IMR-90 (cell line): ENCODE results near the gene TSSC4. TPM values are rescaled to one million over a fixed set of nuclear protein-coding genes. Genes with fewer than 3 reads are reported as not detected.

Experiments used
- ATAC-seq: fragments of 200-7000 bp; cut with Tn5 transposase; 2 replicates; pipeline ENCODE4 v1.9.1; 2020; ENCODE audit warnings: low read depth, mild to moderate bottlenecking, moderate library complexity
- BruUV-seq: library from RNA; stranded (reverse); fragments of 400-500 nt; replicated peaks from 2 replicates; lab custom pipeline; 2021; lab: Mats Ljungman, UMichigan
- CTCF ChIA-PET: fragments of 300-600 bp; formaldehyde crosslinking; extraction: SDS; loops from one replicate; lab custom pipeline; 2021; ENCODE audit warnings: antibody characterized with exemption; lab: Yijun Ruan, JAX
- POLR2A ChIA-PET: fragments of 300-600 bp; sonication (Branson Sonifier 250); formaldehyde crosslinking; loops from one replicate; lab custom pipeline; 2022; ENCODE audit warnings: antibody characterized with exemption; ENCODE audit not compliant: unreplicated experiment; lab: Charles Lee
- DNase-seq: peaks from one replicate; pipeline ENCODE4 v3.0.0; 2013
- H2AFZ ChIP-seq: replicated peaks from 2 replicates; pipeline ENCODE3; 2013; ENCODE audit warnings: low read length, mild to moderate bottlenecking; ENCODE audit not compliant: poor library complexity
- H2AK5ac ChIP-seq: 2 replicates; pipeline ENCODE4 v1.6.1; 2013; ENCODE audit warnings: low read depth, low read length, inconsistent platforms
- H2AK9ac ChIP-seq: replicated peaks from 2 replicates; pipeline ENCODE3; 2013; ENCODE audit warnings: mild to moderate bottlenecking, low read depth, low read length, moderate library complexity; ENCODE audit not compliant: poor library complexity
- H2BK120ac ChIP-seq: 2 replicates; pipeline ENCODE4 v1.6.1; 2013; ENCODE audit warnings: low read depth, low read length, inconsistent platforms
- H2BK15ac ChIP-seq: 3 replicates; pipeline ENCODE4 v1.6.1; 2013; ENCODE audit warnings: low read depth, low read length, inconsistent platforms
- H2BK20ac ChIP-seq: 2 replicates; pipeline ENCODE4 v1.6.1; 2013; ENCODE audit warnings: low read depth, mild to moderate bottlenecking, inconsistent platforms, low read length, moderate library complexity
- H2BK5ac ChIP-seq: 2 replicates; pipeline ENCODE4 v1.6.1; 2013; ENCODE audit warnings: mild to moderate bottlenecking, low read depth, low read length, inconsistent platforms; ENCODE audit not compliant: poor library complexity, severe bottlenecking
- H3K14ac ChIP-seq: replicated peaks from 2 replicates; pipeline ENCODE4 v1.6.1; 2013; ENCODE audit warnings: low read depth, low read length, inconsistent platforms
- H3K18ac ChIP-seq: 2 replicates; pipeline ENCODE4 v1.6.1; 2013; ENCODE audit warnings: low read depth, low read length, control low read depth
- H3K23ac ChIP-seq: 2 replicates; pipeline ENCODE4 v1.6.1; 2013; ENCODE audit warnings: low read depth, low read length, inconsistent platforms
- H3K27ac ChIP-seq: 2 replicates; pipeline ENCODE4 v1.5.1; 2013; ENCODE audit warnings: mild to moderate bottlenecking, control low read depth, low read length; ENCODE audit not compliant: insufficient read depth
- H3K27me3 ChIP-seq: 2 replicates; pipeline ENCODE4 v1.6.1; 2013; ENCODE audit warnings: low read length; ENCODE audit not compliant: control insufficient read depth, insufficient read depth
- H3K36me3 ChIP-seq: 2 replicates; pipeline ENCODE4 v1.6.1; 2013; ENCODE audit warnings: low read length, mixed read lengths; ENCODE audit not compliant: control insufficient read depth, insufficient read depth
- H3K4ac ChIP-seq: 2 replicates; pipeline ENCODE4 v1.6.1; 2013; ENCODE audit warnings: low read depth, low read length, inconsistent platforms
- H3K4me1 ChIP-seq: 2 replicates; pipeline ENCODE4 v1.6.1; 2013; ENCODE audit warnings: low read length, mixed read lengths; ENCODE audit not compliant: control insufficient read depth, insufficient read depth
- H3K4me2 ChIP-seq: 2 replicates; pipeline ENCODE4 v1.6.1; 2013; ENCODE audit warnings: low read depth, mild to moderate bottlenecking, control low read depth, low read length, moderate library complexity
- H3K4me3 ChIP-seq: 2 replicates; pipeline ENCODE4 v1.5.1; 2013; ENCODE audit warnings: low read depth, mild to moderate bottlenecking, control low read depth, low read length, moderate library complexity; ENCODE audit not compliant: insufficient read depth
- H3K56ac ChIP-seq: 2 replicates; pipeline ENCODE4 v1.6.1; 2013; ENCODE audit warnings: low read length, inconsistent platforms; ENCODE audit not compliant: insufficient read depth; ENCODE audit errors: extremely low read depth
- H3K79me1 ChIP-seq, 2 experiments: 2 replicates each; pipeline ENCODE4 v1.6.1; 2013; ENCODE audit warnings: low read length in 2 of 2, inconsistent platforms in 1 of 2, low read depth in 1 of 2
- H3K9ac ChIP-seq: 2 replicates; pipeline ENCODE4 v1.6.1; 2013; ENCODE audit warnings: low read depth, low read length, control low read depth
- H3K9me1 ChIP-seq: 2 replicates; pipeline ENCODE4 v1.6.1; 2013; ENCODE audit warnings: low read length, inconsistent platforms; ENCODE audit not compliant: insufficient read depth
- H3K9me3 ChIP-seq: 2 replicates; pipeline ENCODE4 v1.6.1; 2013; ENCODE audit warnings: low read length; ENCODE audit not compliant: control insufficient read depth, insufficient read depth
- H4K20me1 ChIP-seq: 2 replicates; pipeline ENCODE4 v1.6.1; 2013; ENCODE audit warnings: low read length, inconsistent platforms; ENCODE audit not compliant: insufficient read depth
- H4K5ac ChIP-seq: 2 replicates; pipeline ENCODE4 v1.6.1; 2013; ENCODE audit warnings: mild to moderate bottlenecking, low read depth, low read length, control low read depth
- H4K8ac ChIP-seq, 2 experiments: 2 replicates each; pipeline ENCODE4 v1.6.1; 2013; ENCODE audit warnings: low read depth in 2 of 2, low read length in 2 of 2, control low read depth in 1 of 2, inconsistent platforms in 1 of 2
- H4K91ac ChIP-seq: 2 replicates; pipeline ENCODE4 v1.6.1; 2013; ENCODE audit warnings: low read depth, low read length, inconsistent platforms; ENCODE audit not compliant: insufficient read depth
- BHLHE40 ChIP-seq: fragments of 150-350 bp; IDR thresholded peaks from 2 replicates; pipeline ENCODE4 v1.6.1; 2016; ENCODE audit warnings: mild to moderate bottlenecking, low read depth, low read length
- CEBPB ChIP-seq: IDR thresholded peaks from 2 replicates; pipeline ENCODE4 v1.6.1; 2012; ENCODE audit warnings: low read depth, low read length, improper control_type of control experiment
- CHD1 ChIP-seq: IDR thresholded peaks from 2 replicates; pipeline ENCODE4 v1.6.1; 2012; ENCODE audit warnings: low read depth, low read length, improper control_type of control experiment
- MAFK ChIP-seq: IDR thresholded peaks from 2 replicates; pipeline ENCODE4 v1.6.1; 2012; ENCODE audit warnings: low read depth, low read length, improper control_type of control experiment
- MAZ ChIP-seq: IDR thresholded peaks from 2 replicates; pipeline ENCODE4 v1.6.1; 2012; ENCODE audit warnings: low read depth, mild to moderate bottlenecking, low read length, improper control_type of control experiment, moderate library complexity, borderline replicate concordance
- MXI1 ChIP-seq: IDR thresholded peaks from 2 replicates; pipeline ENCODE4 v1.6.1; 2012; ENCODE audit warnings: low read depth, mild to moderate bottlenecking, low read length, moderate library complexity, borderline replicate concordance
- NFE2L2 ChIP-seq: fragments of 150-350 bp; IDR thresholded peaks from 2 replicates; pipeline ENCODE4 v1.6.1; 2016; ENCODE audit warnings: low read depth, mild to moderate bottlenecking, low read length
- RAD21 ChIP-seq: IDR thresholded peaks from 2 replicates; pipeline ENCODE4 v1.6.1; 2012; ENCODE audit warnings: low read length, improper control_type of control experiment
- RFX5 ChIP-seq: IDR thresholded peaks from 2 replicates; pipeline ENCODE4 v1.8.0; 2012; ENCODE audit warnings: low read depth, mild to moderate bottlenecking, low read length, moderate library complexity
- SMC3 ChIP-seq: fragments of 150-350 bp; IDR thresholded peaks from 2 replicates; pipeline ENCODE4 v1.6.1; 2016; ENCODE audit warnings: low read depth, mild to moderate bottlenecking, antibody characterized with exemption, low read length, moderate library complexity
- WGBS, 2 experiments: methylation state at CpG; one replicate each; pipeline versions ENCODE4 v1.1.5 to v1.1.7; 2013; ENCODE audit warnings: missing lambda C conversion rate in 2 of 2; ENCODE audit not compliant: insufficient read length in 1 of 2; ENCODE audit errors: extremely low coverage in 2 of 2; 5-methylcytosine and 5-hydroxymethylcytosine counted together
- dilution Hi-C: fragments of 300-500 bp; cut with HindIII; formaldehyde crosslinking; loops from one replicate; pipeline ENCODE4 v1.14.3; 2018; ENCODE audit warnings: low sequenced_read_pairs; ENCODE audit not compliant: unreplicated experiment
- in situ Hi-C: fragments of 300-500 bp; cut with MboI; formaldehyde crosslinking; loops from 3 replicates; pipeline ENCODE4 v1.14.3; 2019; ENCODE audit warnings: low sequenced_read_pairs, inconsistent platforms, mixed read lengths
- intact Hi-C: fragments of 100-400 bp; cut with micrococcal nuclease; formaldehyde crosslinking; loops from 2 replicates; pipeline ENCODE4 v1.10.0; 2022
- polyA plus RNA-seq, 3 experiments: library from polyadenylated mRNA; depleted of rRNA; stranded (reverse); fragments of >200 nt; gene quantifications; 2 replicates each; pipeline ENCODE4 v1.2.3, GENCODE V29; 2012; ENCODE audit warnings: low replicate concordance in 1 of 3
- total RNA-seq: library from RNA; depleted of rRNA; stranded (reverse); fragments of >200 nt; gene quantifications from 2 replicates; pipeline ENCODE4 v1.2.3, GENCODE V29; 2012
- TF ChIP-seq, protein P1 (sequence below): conservative IDR thresholded peaks from 2 replicates; pipeline ENCODE4 v1.5.1; 2012; ENCODE audit warnings: mild to moderate bottlenecking, low read depth, low read length, improper control_type of control experiment
- TF ChIP-seq, protein P2 (sequence below): fragments of 150-350 bp; IDR thresholded peaks from 2 replicates; pipeline ENCODE4 v1.6.1; 2017; ENCODE audit warnings: mild to moderate bottlenecking, antibody characterized with exemption, low read length, low read depth
- TF ChIP-seq, protein P3 (sequence below): fragments of 150-350 bp; IDR thresholded peaks from 2 replicates; pipeline ENCODE4 v1.6.1; 2016; ENCODE audit warnings: low read depth, mild to moderate bottlenecking, low read length, moderate library complexity, borderline replicate concordance

Gene TSSC4
- total and polyA plus RNA-seq, 2 of the 4 experiments (the other 2 are of a cell fraction) = 34.9 to 40.0 TPM

DNA sequence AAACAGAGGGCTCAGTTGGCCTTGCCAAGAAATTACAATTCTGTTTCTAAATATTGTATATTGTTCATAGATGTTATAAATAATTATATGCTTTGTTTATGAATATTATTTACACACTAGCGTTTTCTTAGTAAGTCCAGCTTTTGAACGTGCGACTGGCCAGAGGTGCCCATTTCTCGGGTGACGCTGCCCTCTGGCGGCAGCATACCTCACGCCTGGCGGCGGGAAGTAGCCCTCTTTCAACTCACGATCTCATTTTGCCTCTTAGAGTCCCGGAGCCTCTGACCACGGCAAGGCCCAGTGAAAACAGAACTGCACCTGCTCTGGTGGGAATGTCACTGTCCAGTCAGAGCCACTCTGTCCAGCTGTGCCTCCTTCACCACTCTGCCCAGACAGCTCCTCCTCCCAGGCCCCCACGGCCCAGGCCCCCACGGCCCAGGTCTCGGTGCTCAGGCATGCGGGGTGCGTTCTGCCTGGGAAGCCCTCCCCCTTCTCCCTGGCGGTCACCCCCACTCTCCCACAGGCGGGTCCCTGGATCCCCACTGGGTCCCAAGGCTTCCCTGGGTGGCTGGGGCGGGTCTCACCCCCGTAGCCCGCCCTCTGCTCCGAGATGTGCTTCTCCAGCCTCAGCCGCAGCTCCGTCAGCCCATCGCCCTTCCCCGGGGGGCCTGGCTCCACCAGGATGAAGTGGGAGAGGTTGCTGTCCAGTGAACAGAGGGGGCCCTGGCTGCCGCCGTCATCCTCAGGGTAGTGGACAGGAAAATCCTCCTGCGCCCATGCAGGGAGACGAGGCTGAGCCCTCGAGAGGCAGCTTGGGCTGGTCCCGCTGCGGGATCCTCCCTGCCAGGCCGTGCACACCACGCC lies 19.3 kb downstream of the TSSC4 start:
- Histone ChIP-seq H3K27me3 (peaks cover 5% of the 10 kb centered on the region; the same call in 1 of the 2 replicates), H3K4me3 (no peak overlapping the region), H4K5ac (no peak overlapping the region; the same call in 1 of the 2 replicates), H2AFZ (peak overlapping the region; percentile 91), H3K4me2 (no peak overlapping the region), H3K9me3 (no peaks in the 10 kb centered on the region), H2BK120ac (no peak overlapping the region), H2BK5ac (no peak overlapping the region), H4K91ac (no peak overlapping the region), H2BK15ac (no peak overlapping the region), H4K20me1 (no peaks in the 10 kb centered on the region), H3K79me1 (no peaks in the 10 kb centered on the region), H3K23ac (no peak overlapping the region), H3K9me1 (no peaks in the 10 kb centered on the region), H4K8ac (peak overlapping the region in 1 of 2 experiments; percentile 75; a peak in 1 of 4 replicates), H2BK20ac (no peak overlapping the region), H2AK5ac (no peak overlapping the region), H3K14ac (no peak overlapping the region), H3K4ac (no peak overlapping the region), H3K36me3 (no peaks in the 10 kb centered on the region), H3K56ac (no peak overlapping the region), H3K4me1 (no peaks in the 10 kb centered on the region), H3K18ac (no peak overlapping the region), H3K27ac (no peak overlapping the region), H3K9ac (0 out of 2 replicates have a peak overlapping the region, but pooled peaks have one; percentile 48), H2AK9ac (peak overlapping the region; percentile 63)
- peak; percentile 51 for ATAC-seq
- CTCF ChIA-PET = interaction anchor here (0.6 to 3.3 kb wide), 8 partner anchors 9 to 234 kb away, joined by 3 to 73 read pairs (median 4); partner anchors contain the start of genes C11orf21, TSPAN32 and TSSC4
- DNase-seq = peak; percentile 72
- in situ Hi-C loops (loop anchor here (5.0 to 10.0 kb wide), 3 partner anchors 108 to 475 kb away; no protein-coding TSS in a partner anchor), intact Hi-C loops (loop anchor here (1.0 kb wide), 4 partner anchors 20 to 254 kb away; partner anchors contain the start of gene TSSC4), dilution Hi-C loops (no loop called here)
- no TSS peak for BruUV-seq
- POLR2A ChIA-PET = no interaction called here
- WGBS, 2 experiments = 84% methylated on average over 12 of the region's 36 CpGs; no CpG with 5 or more reads in 1 of the 2 experiments
- TF ChIP-seq RFX5 (no peak), NFE2L2 (no peak), SMC3 (peak; percentile 96), BHLHE40 (peak; percentile 77), CEBPB (no peak), MAFK (no peak), CHD1 (no peak), RAD21 (peak; percentile 92), MXI1 (no peak), MAZ (no peak)
- TF ChIP-seq, protein P1, sequence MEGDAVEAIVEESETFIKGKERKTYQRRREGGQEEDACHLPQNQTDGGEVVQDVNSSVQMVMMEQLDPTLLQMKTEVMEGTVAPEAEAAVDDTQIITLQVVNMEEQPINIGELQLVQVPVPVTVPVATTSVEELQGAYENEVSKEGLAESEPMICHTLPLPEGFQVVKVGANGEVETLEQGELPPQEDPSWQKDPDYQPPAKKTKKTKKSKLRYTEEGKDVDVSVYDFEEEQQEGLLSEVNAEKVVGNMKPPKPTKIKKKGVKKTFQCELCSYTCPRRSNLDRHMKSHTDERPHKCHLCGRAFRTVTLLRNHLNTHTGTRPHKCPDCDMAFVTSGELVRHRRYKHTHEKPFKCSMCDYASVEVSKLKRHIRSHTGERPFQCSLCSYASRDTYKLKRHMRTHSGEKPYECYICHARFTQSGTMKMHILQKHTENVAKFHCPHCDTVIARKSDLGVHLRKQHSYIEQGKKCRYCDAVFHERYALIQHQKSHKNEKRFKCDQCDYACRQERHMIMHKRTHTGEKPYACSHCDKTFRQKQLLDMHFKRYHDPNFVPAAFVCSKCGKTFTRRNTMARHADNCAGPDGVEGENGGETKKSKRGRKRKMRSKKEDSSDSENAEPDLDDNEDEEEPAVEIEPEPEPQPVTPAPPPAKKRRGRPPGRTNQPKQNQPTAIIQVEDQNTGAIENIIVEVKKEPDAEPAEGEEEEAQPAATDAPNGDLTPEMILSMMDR = peak; percentile 94
- TF ChIP-seq, protein P2, sequence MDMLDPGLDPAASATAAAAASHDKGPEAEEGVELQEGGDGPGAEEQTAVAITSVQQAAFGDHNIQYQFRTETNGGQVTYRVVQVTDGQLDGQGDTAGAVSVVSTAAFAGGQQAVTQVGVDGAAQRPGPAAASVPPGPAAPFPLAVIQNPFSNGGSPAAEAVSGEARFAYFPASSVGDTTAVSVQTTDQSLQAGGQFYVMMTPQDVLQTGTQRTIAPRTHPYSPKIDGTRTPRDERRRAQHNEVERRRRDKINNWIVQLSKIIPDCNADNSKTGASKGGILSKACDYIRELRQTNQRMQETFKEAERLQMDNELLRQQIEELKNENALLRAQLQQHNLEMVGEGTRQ = no peak
- TF ChIP-seq, protein P3, sequence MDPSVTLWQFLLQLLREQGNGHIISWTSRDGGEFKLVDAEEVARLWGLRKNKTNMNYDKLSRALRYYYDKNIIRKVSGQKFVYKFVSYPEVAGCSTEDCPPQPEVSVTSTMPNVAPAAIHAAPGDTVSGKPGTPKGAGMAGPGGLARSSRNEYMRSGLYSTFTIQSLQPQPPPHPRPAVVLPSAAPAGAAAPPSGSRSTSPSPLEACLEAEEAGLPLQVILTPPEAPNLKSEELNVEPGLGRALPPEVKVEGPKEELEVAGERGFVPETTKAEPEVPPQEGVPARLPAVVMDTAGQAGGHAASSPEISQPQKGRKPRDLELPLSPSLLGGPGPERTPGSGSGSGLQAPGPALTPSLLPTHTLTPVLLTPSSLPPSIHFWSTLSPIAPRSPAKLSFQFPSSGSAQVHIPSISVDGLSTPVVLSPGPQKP = no peak
